ENCODE results near the gene TXNL4B.
A peak's percentile ranks its signal among the peaks of the same experiment; 100 is the strongest.

Gene TXNL4B

DNA sequence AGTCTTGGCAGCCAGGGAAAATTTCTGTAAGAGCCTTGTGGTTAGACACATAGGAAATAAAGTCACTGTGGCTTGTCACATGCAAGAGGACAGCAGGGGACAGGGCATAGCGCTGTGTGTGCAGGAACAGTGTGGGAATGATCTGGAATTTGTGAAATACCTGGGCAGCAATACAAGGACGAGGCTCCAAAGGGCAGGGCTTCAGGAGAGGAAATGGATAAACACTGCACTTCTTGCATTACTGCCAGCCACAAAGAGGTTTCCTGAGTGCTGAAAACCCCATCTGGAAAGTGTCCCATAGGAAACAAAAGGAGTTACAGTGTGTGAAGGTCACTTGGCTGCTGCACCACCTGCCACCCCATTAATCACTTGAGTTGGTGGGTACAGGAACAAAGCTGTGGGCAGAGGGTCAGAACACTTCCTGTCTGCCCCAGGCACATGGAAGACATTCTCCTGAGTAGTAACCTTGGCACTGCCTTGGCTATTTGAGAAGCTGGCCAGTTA lies 51.2 kb downstream of the TXNL4B start:
- H3K4me3 ChIP-seq (ENCODE audit: low read depth, low read length), result no peak overlapping the region
- peak; percentile 48 for DNase-seq (ENCODE audit: low read depth, low spot score)
- TF ChIP-seq CTCF (IDR thresholded peaks at IDR 0.05; ENCODE audit: low read depth, low read length), result no peak
- in situ Hi-C loops (cut with HindIII; ENCODE audit: low sequenced_read_pairs), result no loop called here

- in situ Hi-C loops (cut with HindIII; ENCODE audit: low sequenced_read_pairs), result no loop called here
- DNase-seq (ENCODE audit: low read depth, low spot score), result no peak
- no peak overlapping the region for H3K4me3 ChIP-seq (ENCODE audit: low read depth, low read length)
- no peak for TF ChIP-seq CTCF (IDR thresholded peaks at IDR 0.05; ENCODE audit: low read depth, low read length)
These were observed 57.3 kb downstream of the TXNL4B start for GRCh38 chr16:72036098-72036497.

Measured in astrocyte of the spinal cord (primary cell).